OCI-LY1 (cell line): Measurements from ENCODE around the gene SLC25A33.

ENCODE experiments used
- H2AFZ ChIP-seq: fragments of 200-600 bp; sonication (generic), shearing (Covaris generic); 2 replicates; pipeline ENCODE4 v1.6.0; 2014; ENCODE audit warnings: antibody characterized with exemption, mild to moderate bottlenecking, low read length
- H3F3A ChIP-seq: fragments of 200-600 bp; sonication (generic), shearing (Covaris generic); 2 replicates; pipeline ENCODE4 v1.6.0; 2014; ENCODE audit warnings: mild to moderate bottlenecking, antibody characterized with exemption, low read length, moderate library complexity; ENCODE audit not compliant: insufficient read depth
- H3K27ac ChIP-seq: fragments of 200-600 bp; sonication (generic); 2 replicates; pipeline ENCODE4 v1.5.1; 2014; ENCODE audit warnings: low read length, mixed run types, mild to moderate bottlenecking, low read depth; ENCODE audit not compliant: poor library complexity, severe bottlenecking
- H3K27me3 ChIP-seq: fragments of 200-600 bp; sonication (generic); 2 replicates; pipeline ENCODE4 v1.6.0; 2014; ENCODE audit warnings: antibody characterized with exemption, mild to moderate bottlenecking, low read length, moderate library complexity; ENCODE audit not compliant: insufficient read depth
- H3K36me3 ChIP-seq: fragments of 200-600 bp; sonication (generic); 2 replicates; pipeline ENCODE4 v1.6.1; 2014; ENCODE audit warnings: mild to moderate bottlenecking, antibody characterized with exemption, low read length, moderate library complexity, mixed read lengths; ENCODE audit not compliant: insufficient read depth
- H3K4me1 ChIP-seq: fragments of 200-600 bp; sonication (generic); 2 replicates; pipeline ENCODE4 v1.5.1; 2014; ENCODE audit warnings: mild to moderate bottlenecking, low read length, moderate library complexity; ENCODE audit not compliant: insufficient read depth, severe bottlenecking
- H3K4me2 ChIP-seq: fragments of 200-600 bp; sonication (generic), shearing (Covaris generic); 2 replicates; pipeline ENCODE4 v1.6.1; 2014; ENCODE audit warnings: low read length
- H3K4me3 ChIP-seq: fragments of 200-600 bp; sonication (generic); 2 replicates; pipeline ENCODE4 v1.5.1; 2014; ENCODE audit warnings: low read length, low read depth, mild to moderate bottlenecking, mixed read lengths; ENCODE audit not compliant: poor library complexity, severe bottlenecking
- H3K79me2 ChIP-seq: fragments of 200-600 bp; shearing (Covaris generic); 2 replicates; pipeline ENCODE4 v1.6.1; 2016; ENCODE audit warnings: mixed run types, low read length, mixed read lengths; ENCODE audit not compliant: insufficient read depth
- H3K9ac ChIP-seq: fragments of 200-600 bp; sonication (generic), shearing (Covaris generic); 2 replicates; pipeline ENCODE4 v1.6.1; 2014; ENCODE audit warnings: mild to moderate bottlenecking, low read length, mixed read lengths
- H3K9me2 ChIP-seq: fragments of 200-600 bp; sonication (generic), shearing (Covaris generic); 2 replicates; pipeline ENCODE4 v1.6.1; 2014; ENCODE audit warnings: low read depth, mild to moderate bottlenecking, low read length, mixed read lengths
- H3K9me3 ChIP-seq: fragments of 200-600 bp; shearing (Covaris generic); 2 replicates; pipeline ENCODE4 v1.6.1; 2014; ENCODE audit warnings: low read length, mixed read lengths
- H4K20me1 ChIP-seq: fragments of 200-600 bp; sonication (generic), shearing (Covaris generic); 2 replicates; pipeline ENCODE4 v1.6.0; 2016; ENCODE audit warnings: mild to moderate bottlenecking, low read length; ENCODE audit not compliant: insufficient read depth
- EZH2 ChIP-seq: fragments of 200-600 bp; sonication (generic), shearing (Covaris generic); IDR thresholded peaks from 2 replicates; pipeline ENCODE4 v1.8.0; 2017; ENCODE audit warnings: borderline replicate concordance, mixed run types, mild to moderate bottlenecking, antibody characterized with exemption, low read length, moderate library complexity, mixed read lengths
- TF ChIP-seq, protein P1 (sequence below): fragments of 200-600 bp; sonication (generic), shearing (Covaris generic); IDR thresholded peaks from 2 replicates; pipeline ENCODE4 v1.5.1; 2017; ENCODE audit warnings: mild to moderate bottlenecking, antibody characterized with exemption, low read length, moderate library complexity, mixed read lengths

Gene SLC25A33

GRCh38 chr1:9612162-9612845, 73.0 kb downstream of the SLC25A33 start:
- TF ChIP-seq, protein P1, sequence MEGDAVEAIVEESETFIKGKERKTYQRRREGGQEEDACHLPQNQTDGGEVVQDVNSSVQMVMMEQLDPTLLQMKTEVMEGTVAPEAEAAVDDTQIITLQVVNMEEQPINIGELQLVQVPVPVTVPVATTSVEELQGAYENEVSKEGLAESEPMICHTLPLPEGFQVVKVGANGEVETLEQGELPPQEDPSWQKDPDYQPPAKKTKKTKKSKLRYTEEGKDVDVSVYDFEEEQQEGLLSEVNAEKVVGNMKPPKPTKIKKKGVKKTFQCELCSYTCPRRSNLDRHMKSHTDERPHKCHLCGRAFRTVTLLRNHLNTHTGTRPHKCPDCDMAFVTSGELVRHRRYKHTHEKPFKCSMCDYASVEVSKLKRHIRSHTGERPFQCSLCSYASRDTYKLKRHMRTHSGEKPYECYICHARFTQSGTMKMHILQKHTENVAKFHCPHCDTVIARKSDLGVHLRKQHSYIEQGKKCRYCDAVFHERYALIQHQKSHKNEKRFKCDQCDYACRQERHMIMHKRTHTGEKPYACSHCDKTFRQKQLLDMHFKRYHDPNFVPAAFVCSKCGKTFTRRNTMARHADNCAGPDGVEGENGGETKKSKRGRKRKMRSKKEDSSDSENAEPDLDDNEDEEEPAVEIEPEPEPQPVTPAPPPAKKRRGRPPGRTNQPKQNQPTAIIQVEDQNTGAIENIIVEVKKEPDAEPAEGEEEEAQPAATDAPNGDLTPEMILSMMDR = no peak
- no peak for TF ChIP-seq EZH2

DNA sequence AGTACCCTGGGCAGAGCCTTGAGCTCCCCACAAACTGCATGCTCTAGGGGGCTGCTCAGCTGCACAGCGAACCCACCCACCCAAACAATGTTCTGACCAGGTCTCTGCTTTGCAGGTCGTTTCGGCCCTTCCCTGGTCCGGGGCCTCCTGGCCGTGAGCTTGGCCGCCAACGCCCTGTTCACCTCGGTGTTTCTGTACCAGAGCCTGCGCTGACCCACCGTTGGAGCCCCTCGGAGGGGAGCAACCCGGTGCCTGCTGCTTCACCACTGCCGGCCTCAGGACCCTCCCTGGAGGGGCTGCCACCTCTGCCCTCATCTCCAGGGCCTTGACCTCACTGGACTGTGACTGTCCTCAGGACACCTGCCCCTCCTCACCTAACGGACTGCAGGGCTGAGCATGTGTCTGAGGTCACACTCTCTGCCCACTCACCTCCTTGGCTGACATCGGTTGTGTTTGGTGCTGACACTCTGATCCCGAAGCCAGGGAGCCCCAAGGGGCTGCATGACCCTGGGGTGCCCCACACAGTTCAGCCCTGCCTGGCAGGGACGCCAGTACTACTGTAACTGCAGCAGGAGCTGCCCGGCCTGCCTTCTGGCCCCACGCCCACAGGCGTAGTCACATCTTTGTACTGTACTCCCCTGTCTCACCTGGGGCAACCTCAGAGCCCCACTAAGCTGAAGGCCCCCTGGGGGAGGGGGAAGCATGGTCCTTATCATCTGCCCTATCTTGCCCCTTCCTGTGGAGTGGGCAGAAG, 73.8 kb downstream of the SLC25A33 start:
- H3K4me2 ChIP-seq = no peak overlapping the region
- TF ChIP-seq, protein P1 = no peak
- TF ChIP-seq EZH2 = no peak
- no peak overlapping the region for H3K4me3 ChIP-seq
- H3K9ac ChIP-seq = no peak overlapping the region
- no peaks in the 10 kb centered on the region for H3K9me2 ChIP-seq
- H4K20me1 ChIP-seq = no peaks in the 10 kb centered on the region
- H3F3A ChIP-seq = no peaks in the 10 kb centered on the region; the same call in 1 of the 2 replicates
- no peaks in the 10 kb centered on the region for H3K79me2 ChIP-seq
- H3K4me1 ChIP-seq = no peaks in the 10 kb centered on the region
- 0 out of 2 replicates have a peak, but pooled peaks cover 3% of the 10 kb centered on the region for H3K27me3 ChIP-seq
- H3K36me3 ChIP-seq = peaks cover 57% of the 10 kb centered on the region
- H3K9me3 ChIP-seq = no peaks in the 10 kb centered on the region
- H2AFZ ChIP-seq = no peak overlapping the region
- no peak overlapping the region for H3K27ac ChIP-seq

More at GRCh38 chr1:9612162-9612845, 73.0 kb downstream of the SLC25A33 start:
- Histone ChIP-seq H4K20me1 (no peaks in the 10 kb centered on the region), H3K27me3 (no peaks in the 10 kb centered on the region), H3F3A (no peaks in the 10 kb centered on the region; the same call in 1 of the 2 replicates), H3K4me1 (no peaks in the 10 kb centered on the region), H3K4me3 (no peak overlapping the region), H3K9me2 (no peaks in the 10 kb centered on the region), H3K9ac (no peak overlapping the region), H3K27ac (no peak overlapping the region), H3K9me3 (no peaks in the 10 kb centered on the region), H3K79me2 (no peaks in the 10 kb centered on the region), H3K4me2 (no peak overlapping the region), H3K36me3 (peaks cover 64% of the 10 kb centered on the region), H2AFZ (no peak overlapping the region)

DNA sequence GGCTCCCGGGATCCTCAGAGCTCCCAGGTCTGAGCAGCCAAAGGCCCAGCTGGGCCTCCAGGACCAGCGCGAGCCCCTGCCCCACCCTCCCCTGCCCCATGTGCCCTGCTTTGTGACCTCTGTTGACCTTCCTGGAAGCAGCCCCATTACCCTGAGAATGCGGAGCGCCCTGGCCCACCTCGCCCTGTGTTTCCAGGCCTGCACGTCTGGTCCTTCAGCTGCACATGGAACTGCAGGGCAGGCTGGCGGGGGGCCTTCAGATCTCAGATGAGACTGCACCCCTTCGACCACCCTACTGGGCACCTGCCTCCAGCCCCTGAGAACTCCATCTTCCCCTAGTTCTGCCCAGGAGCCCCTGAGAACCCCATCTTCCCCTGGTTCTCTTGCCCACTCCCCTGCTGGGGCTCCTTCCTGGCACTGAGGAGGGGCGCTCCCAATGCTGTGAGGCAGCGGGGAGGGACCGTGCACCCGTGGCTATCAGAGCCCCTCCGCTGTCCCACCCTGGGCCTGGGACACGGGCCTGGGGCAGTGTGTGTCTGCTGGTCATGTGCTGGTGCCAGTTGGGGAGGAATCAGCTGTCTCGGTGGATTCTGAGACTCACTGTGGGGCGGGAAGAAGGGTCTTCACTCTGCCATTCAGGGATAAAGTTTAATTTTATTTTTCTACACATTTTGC, 74.5 kb downstream of the SLC25A33 start:
- H3F3A ChIP-seq = no peaks in the 10 kb centered on the region; the same call in 1 of the 2 replicates
- H3K9ac ChIP-seq = no peak overlapping the region
- TF ChIP-seq EZH2 = no peak
- TF ChIP-seq, protein P1 = no peak
- H3K27me3 ChIP-seq = 0 out of 2 replicates have a peak, but pooled peaks cover 3% of the 10 kb centered on the region
- no peaks in the 10 kb centered on the region for H3K4me1 ChIP-seq
- no peaks in the 10 kb centered on the region for H3K9me2 ChIP-seq
- no peak overlapping the region for H3K4me2 ChIP-seq
- no peaks in the 10 kb centered on the region for H3K9me3 ChIP-seq
- no peaks in the 10 kb centered on the region for H4K20me1 ChIP-seq
- no peaks in the 10 kb centered on the region for H3K79me2 ChIP-seq
- H3K27ac ChIP-seq = no peak overlapping the region
- peaks cover 51% of the 10 kb centered on the region for H3K36me3 ChIP-seq
- no peak overlapping the region for H2AFZ ChIP-seq
- H3K4me3 ChIP-seq = no peak overlapping the region
